Fibroblast of villous mesenchyme (primary cell): ENCODE measurements around the gene PAN3. TPM values are rescaled to one million over a fixed set of nuclear protein-coding genes. Genes with fewer than 3 reads are reported as not detected.

Experiments used
- DNase-seq: peaks from one replicate; pipeline ENCODE4 v3.0.0-alpha.2; 2010; ENCODE audit warnings: low read depth
- H3K4me3 ChIP-seq: 2 replicates; pipeline ENCODE4 v1.5.1; 2011; ENCODE audit warnings: low read depth, mild to moderate bottlenecking, low read length
- total RNA-seq: library from RNA; depleted of rRNA; stranded (reverse); fragments of >200 nt; gene quantifications from 2 replicates; pipeline ENCODE4 v1.2.3, GENCODE V29; 2012
- TF ChIP-seq, protein P1 (sequence below): IDR thresholded peaks from 2 replicates; pipeline ENCODE4 v1.5.1; 2012; ENCODE audit warnings: low read depth, mild to moderate bottlenecking, low read length; ENCODE audit not compliant: insufficient read depth

The PAN3 gene, protein sequence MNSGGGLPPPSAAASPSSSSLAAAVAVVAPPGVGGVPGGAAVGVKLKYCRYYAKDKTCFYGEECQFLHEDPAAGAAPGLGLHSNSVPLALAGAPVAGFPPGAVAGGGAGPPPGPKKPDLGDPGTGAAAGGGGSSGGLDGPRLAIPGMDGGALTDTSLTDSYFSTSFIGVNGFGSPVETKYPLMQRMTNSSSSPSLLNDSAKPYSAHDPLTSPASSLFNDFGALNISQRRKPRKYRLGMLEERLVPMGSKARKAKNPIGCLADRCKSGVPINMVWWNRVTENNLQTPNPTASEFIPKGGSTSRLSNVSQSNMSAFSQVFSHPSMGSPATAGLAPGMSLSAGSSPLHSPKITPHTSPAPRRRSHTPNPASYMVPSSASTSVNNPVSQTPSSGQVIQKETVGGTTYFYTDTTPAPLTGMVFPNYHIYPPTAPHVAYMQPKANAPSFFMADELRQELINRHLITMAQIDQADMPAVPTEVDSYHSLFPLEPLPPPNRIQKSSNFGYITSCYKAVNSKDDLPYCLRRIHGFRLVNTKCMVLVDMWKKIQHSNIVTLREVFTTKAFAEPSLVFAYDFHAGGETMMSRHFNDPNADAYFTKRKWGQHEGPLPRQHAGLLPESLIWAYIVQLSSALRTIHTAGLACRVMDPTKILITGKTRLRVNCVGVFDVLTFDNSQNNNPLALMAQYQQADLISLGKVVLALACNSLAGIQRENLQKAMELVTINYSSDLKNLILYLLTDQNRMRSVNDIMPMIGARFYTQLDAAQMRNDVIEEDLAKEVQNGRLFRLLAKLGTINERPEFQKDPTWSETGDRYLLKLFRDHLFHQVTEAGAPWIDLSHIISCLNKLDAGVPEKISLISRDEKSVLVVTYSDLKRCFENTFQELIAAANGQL
- total RNA-seq, result 19.0 and 19.9 TPM in 2 replicates

GRCh38 chr13:28138012-28138755, at the start of gene PAN3:
Gene PAN3 (plus strand): TSS chr13:28138545. CDS start chr13:28138658, 113 bp downstream.
- peak; percentile 91 for DNase-seq
- TF ChIP-seq, protein P1, sequence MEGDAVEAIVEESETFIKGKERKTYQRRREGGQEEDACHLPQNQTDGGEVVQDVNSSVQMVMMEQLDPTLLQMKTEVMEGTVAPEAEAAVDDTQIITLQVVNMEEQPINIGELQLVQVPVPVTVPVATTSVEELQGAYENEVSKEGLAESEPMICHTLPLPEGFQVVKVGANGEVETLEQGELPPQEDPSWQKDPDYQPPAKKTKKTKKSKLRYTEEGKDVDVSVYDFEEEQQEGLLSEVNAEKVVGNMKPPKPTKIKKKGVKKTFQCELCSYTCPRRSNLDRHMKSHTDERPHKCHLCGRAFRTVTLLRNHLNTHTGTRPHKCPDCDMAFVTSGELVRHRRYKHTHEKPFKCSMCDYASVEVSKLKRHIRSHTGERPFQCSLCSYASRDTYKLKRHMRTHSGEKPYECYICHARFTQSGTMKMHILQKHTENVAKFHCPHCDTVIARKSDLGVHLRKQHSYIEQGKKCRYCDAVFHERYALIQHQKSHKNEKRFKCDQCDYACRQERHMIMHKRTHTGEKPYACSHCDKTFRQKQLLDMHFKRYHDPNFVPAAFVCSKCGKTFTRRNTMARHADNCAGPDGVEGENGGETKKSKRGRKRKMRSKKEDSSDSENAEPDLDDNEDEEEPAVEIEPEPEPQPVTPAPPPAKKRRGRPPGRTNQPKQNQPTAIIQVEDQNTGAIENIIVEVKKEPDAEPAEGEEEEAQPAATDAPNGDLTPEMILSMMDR, result peak; percentile 4
- peak within 1 kb of the TSS; percentile 84 for H3K4me3 ChIP-seq

GRCh38 chr13:28089065-28089464, 49.3 kb upstream of the PAN3 start:
- DNase-seq, result no peak
- TF ChIP-seq, protein P1, result no peak
- H3K4me3 ChIP-seq, result no peak overlapping the region

DNA sequence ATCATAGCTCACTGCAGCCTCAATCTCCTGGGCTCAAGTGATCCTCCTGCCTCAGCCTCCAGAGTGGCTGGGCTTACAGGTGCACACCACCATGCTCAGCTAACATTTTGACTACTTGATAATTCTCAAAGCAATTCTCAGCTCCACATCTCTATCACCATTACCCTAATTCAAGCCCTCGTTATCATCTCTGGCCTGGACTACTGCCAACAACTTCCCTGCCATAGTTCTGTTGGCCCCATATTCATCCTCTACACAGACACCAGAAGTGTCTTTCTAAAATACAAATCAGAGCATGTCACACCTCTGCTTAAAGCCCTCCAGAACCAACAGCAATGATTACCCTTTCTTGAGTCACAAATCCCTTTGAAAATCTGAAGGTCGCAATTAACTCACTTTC, 45.9 kb upstream of the PAN3 start:
- H3K4me3 ChIP-seq, result no peak overlapping the region
- TF ChIP-seq, protein P1, result no peak
- no peak for DNase-seq

- TF ChIP-seq, protein P1, result no peak
- no peak overlapping the region for H3K4me3 ChIP-seq
- DNase-seq, result peak; percentile 3
Measured at GRCh38 chr13:28093881-28094280, 44.5 kb upstream of the PAN3 start.

DNA sequence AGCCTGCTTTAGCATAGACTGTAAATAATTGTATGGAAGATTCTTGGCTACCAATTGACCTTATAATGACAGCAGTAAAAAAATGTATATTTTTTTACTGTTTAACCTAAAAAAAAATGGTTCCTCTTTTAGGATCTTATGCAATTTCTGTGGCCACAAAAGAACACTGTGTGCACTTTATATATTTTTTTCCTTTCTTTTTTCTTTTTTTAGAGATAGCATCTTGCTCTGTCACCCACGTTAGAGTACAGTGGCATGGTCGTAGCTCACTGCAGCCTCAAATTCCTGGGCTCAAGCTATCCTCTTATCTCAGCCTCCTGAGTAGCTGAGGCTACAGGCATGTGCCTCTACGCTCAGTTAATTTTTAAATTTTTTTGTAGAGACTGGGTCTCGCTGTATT, 44.0 kb upstream of the PAN3 start:
- TF ChIP-seq, protein P1, result no peak
- H3K4me3 ChIP-seq, result no peak overlapping the region
- DNase-seq, result no peak

DNA sequence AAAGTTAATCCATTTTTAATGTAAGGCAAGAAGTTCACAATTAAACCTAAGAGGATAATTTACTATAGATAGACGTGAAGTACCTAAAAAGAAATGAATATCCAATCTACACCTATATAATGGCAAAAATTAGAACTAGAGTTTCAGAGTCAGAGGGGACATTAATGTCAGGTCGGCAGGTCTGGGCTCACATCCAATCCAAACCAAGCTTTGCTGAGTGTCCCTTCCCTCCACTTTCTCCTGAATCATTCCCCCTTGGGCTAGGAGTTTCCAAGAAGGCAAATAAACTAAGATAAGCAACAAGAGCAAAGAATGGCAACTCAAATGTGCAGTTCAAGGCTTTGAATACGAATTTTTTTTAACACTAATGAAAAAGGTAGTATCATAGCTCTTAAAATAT, 40.8 kb upstream of the PAN3 start:
- H3K4me3 ChIP-seq, result no peak overlapping the region
- TF ChIP-seq, protein P1, result no peak
- DNase-seq, result no peak
